HL-60 (cell line): ENCODE measurements around the gene ETV5.

ENCODE experiments used
- DNase-seq, 2 experiments: peaks; one replicate each; pipeline ENCODE4 v3.0.0-alpha.2; 2010 to 2020; ENCODE audit warnings: low read depth in 1 of 2, low spot score in 1 of 2
- H3K27ac ChIP-seq: fragments of 250-450 bp; sonication (Bioruptor Pico); replicated peaks from 2 replicates; pipeline ENCODE4 v1.5.1; 2020; ENCODE audit warnings: mild to moderate bottlenecking, moderate library complexity
- H3K27me3 ChIP-seq: fragments of 250-450 bp; sonication (Bioruptor Pico); 2 replicates; pipeline ENCODE4 v1.5.1; 2021; ENCODE audit warnings: mild to moderate bottlenecking, moderate library complexity; ENCODE audit not compliant: insufficient read depth, poor library complexity, severe bottlenecking
- H3K4me3 ChIP-seq: replicated peaks from 2 replicates; pipeline ENCODE4 v1.5.1; 2011; ENCODE audit warnings: mild to moderate bottlenecking, control low read depth, low read length; ENCODE audit not compliant: insufficient read depth
- GABPA ChIP-seq: IDR thresholded peaks from 2 replicates; pipeline ENCODE4 v1.6.1; 2012; ENCODE audit warnings: low read depth
- POLR2AphosphoS5 ChIP-seq: IDR thresholded peaks from 2 replicates; pipeline ENCODE4 v1.6.1; 2012; ENCODE audit warnings: low read depth
- REST ChIP-seq: IDR thresholded peaks from 2 replicates; pipeline ENCODE4 v1.6.1; 2012; ENCODE audit warnings: low read depth; ENCODE audit not compliant: insufficient replicate concordance
- SPI1 ChIP-seq: IDR thresholded peaks from 2 replicates; pipeline ENCODE4 v1.6.1; 2012; ENCODE audit warnings: low read depth, mild to moderate bottlenecking, borderline replicate concordance
- TF ChIP-seq, protein P1 (sequence below): IDR thresholded peaks from one replicate; pipeline ENCODE4 v1.5.1; 2011; ENCODE audit warnings: low read length, control low read depth, inconsistent platforms; ENCODE audit not compliant: insufficient read depth

Gene ETV5

DNA sequence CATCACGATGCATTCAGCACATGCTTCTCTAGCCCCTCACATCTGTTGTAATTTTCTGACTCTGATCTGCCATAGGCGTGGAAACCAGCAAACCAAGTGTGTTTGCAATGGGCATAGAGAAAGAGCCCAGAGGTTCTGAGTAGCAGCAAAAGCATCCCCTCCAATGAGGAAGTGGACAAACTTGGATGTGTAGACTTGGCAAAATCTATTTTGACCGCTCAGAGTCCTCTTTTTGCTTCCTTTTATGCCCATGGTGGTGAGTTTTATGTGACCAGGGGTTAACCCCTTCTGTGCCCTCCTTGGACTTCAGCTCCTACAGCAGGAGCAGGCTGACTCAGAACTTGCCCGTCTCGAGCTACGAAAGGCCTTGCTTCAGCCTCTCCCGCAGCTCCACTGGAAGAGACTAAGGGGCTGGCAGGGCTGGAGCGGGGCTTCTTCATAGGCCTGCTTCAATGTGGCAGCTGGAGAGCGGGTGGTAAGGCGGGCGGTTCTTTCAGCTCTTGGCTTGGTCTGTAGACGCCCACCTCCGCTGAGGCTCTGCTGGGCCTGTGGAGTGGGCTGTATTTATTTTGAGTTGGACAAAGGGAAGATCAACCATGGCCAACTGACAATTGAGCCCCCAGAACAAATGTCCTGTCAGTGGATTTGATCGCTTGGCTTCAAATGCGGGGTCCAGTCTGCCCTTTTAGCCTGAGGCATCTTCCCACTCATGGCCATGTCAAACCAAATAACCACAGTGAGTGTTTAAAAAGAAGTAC lies 6.5 kb upstream of the ETV5 start:
- Histone ChIP-seq H3K27me3 (no peaks in the 10 kb centered on the region), H3K4me3 (no peak overlapping the region), H3K27ac (no peak overlapping the region)
- no peak for TF ChIP-seq GABPA
- TF ChIP-seq, protein P1, sequence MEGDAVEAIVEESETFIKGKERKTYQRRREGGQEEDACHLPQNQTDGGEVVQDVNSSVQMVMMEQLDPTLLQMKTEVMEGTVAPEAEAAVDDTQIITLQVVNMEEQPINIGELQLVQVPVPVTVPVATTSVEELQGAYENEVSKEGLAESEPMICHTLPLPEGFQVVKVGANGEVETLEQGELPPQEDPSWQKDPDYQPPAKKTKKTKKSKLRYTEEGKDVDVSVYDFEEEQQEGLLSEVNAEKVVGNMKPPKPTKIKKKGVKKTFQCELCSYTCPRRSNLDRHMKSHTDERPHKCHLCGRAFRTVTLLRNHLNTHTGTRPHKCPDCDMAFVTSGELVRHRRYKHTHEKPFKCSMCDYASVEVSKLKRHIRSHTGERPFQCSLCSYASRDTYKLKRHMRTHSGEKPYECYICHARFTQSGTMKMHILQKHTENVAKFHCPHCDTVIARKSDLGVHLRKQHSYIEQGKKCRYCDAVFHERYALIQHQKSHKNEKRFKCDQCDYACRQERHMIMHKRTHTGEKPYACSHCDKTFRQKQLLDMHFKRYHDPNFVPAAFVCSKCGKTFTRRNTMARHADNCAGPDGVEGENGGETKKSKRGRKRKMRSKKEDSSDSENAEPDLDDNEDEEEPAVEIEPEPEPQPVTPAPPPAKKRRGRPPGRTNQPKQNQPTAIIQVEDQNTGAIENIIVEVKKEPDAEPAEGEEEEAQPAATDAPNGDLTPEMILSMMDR, result no peak
- no peak for TF ChIP-seq REST
- TF ChIP-seq SPI1, result peak; percentile 76
- no peak for TF ChIP-seq POLR2AphosphoS5
- DNase-seq, result no peak

GRCh38 chr3:186110975-186111974 lies 2.4 kb upstream of the ETV5 start:
- Histone ChIP-seq H3K4me3 (no peak overlapping the region), H3K27me3 (no peaks in the 10 kb centered on the region), H3K27ac (no peak overlapping the region)
- no peak for DNase-seq
- TF ChIP-seq, protein P1, result no peak
- TF ChIP-seq REST, result no peak
- no peak for TF ChIP-seq SPI1
- TF ChIP-seq POLR2AphosphoS5, result no peak
- no peak for TF ChIP-seq GABPA

GRCh38 chr3:186109897-186110803 lies 1.3 kb upstream of the ETV5 start:
- no peaks in the 10 kb centered on the region for H3K27me3 ChIP-seq

More at GRCh38 chr3:186109897-186110803, 1.3 kb upstream of the ETV5 start:
- H3K27ac ChIP-seq, result peak overlapping the region; percentile 52; the same call in 1 of the 2 replicates
- H3K4me3 ChIP-seq, result peak overlapping the region; percentile 45
- TF ChIP-seq POLR2AphosphoS5 (no peak), GABPA (no peak), SPI1 (no peak), REST (no peak)
- TF ChIP-seq, protein P1, result no peak
- no peak for DNase-seq
